ENCODE measurements around the gene MEFV.
"Not testable (repeated sequence)": the region's sequence is repeated elsewhere in the genome, so short reads cannot be mapped to it uniquely, and the experiment has no call there.

Gene MEFV

GRCh38 chr16:3256146-3256865, at the start of gene MEFV:
Gene MEFV (minus strand): TSS chr16:3256633. CDS start chr16:3256587, 46 bp downstream.
- no peak for DNase-seq (ENCODE audit: low read depth in 3 of 3, low spot score in 1 of 3)

- DNase-seq (ENCODE audit: low read depth in 3 of 3, low spot score in 1 of 3): no peak
Measured at GRCh38 chr16:3306078-3306477, 49.6 kb upstream of the MEFV start.

GRCh38 chr16:3305109-3306068, 49.0 kb upstream of the MEFV start, which contains the start of the genes TIGD7 and ZNF75A:
Gene TIGD7 (minus strand): TSS chr16:3305430. CDS start chr16:3300614, 4,816 bp downstream.
Gene ZNF75A (plus strand): TSS chr16:3305497. CDS start chr16:3308429, 2,932 bp downstream.
- DNase-seq (ENCODE audit: low read depth in 3 of 3, low spot score in 1 of 3): peak; percentile 42 to 60 (median 58)

GRCh38 chr16:3304370-3304769, 47.9 kb upstream of the MEFV start:
- DNase-seq (ENCODE audit: low read depth in 3 of 3, low spot score in 1 of 3): no peak

GRCh38 chr16:3295783-3296182, 39.4 kb upstream of the MEFV start:
- no peak for DNase-seq (ENCODE audit: low read depth in 3 of 3, low spot score in 1 of 3)

- DNase-seq (ENCODE audit: low read depth in 3 of 3, low spot score in 1 of 3): no peak
Measured at GRCh38 chr16:3295209-3295608, 38.8 kb upstream of the MEFV start.

GRCh38 chr16:3292604-3293003, 36.2 kb upstream of the MEFV start:
- no peak for DNase-seq (ENCODE audit: low read depth in 3 of 3, low spot score in 1 of 3)

- no peak for DNase-seq (ENCODE audit: low read depth in 3 of 3, low spot score in 1 of 3)
Measured at GRCh38 chr16:3289998-3290673, 33.7 kb upstream of the MEFV start.

GRCh38 chr16:3285131-3285530, 28.7 kb upstream of the MEFV start:
- no peak for DNase-seq (ENCODE audit: low read depth in 3 of 3, low spot score in 1 of 3)

- no peak for DNase-seq (ENCODE audit: low read depth in 3 of 3, low spot score in 1 of 3)
Measured at GRCh38 chr16:3283543-3284447, 27.4 kb upstream of the MEFV start.

GRCh38 chr16:3282730-3283542, 26.5 kb upstream of the MEFV start, which contains the start of gene ZNF263:
Gene ZNF263 (plus strand): TSS chr16:3283491. CDS start chr16:3283819, 328 bp downstream.
- peak; percentile 79 to 86 (median 82) for DNase-seq (ENCODE audit: low read depth in 3 of 3, low spot score in 1 of 3)

- DNase-seq (ENCODE audit: low read depth in 3 of 3, low spot score in 1 of 3): no peak
Measured at GRCh38 chr16:3282103-3282729, 25.8 kb upstream of the MEFV start.

GRCh38 chr16:3281222-3281820, 24.9 kb upstream of the MEFV start:
- no peak for DNase-seq (ENCODE audit: low read depth in 3 of 3, low spot score in 1 of 3)

- no peak for DNase-seq (ENCODE audit: low read depth in 3 of 3, low spot score in 1 of 3)
Measured at GRCh38 chr16:3276679-3277078, 20.2 kb upstream of the MEFV start.

GRCh38 chr16:3274947-3275346, 18.5 kb upstream of the MEFV start:
- no peak for DNase-seq (ENCODE audit: low read depth in 3 of 3, low spot score in 1 of 3)

GRCh38 chr16:3274490-3274889, 18.1 kb upstream of the MEFV start:
- no peak for DNase-seq (ENCODE audit: low read depth in 3 of 3, low spot score in 1 of 3)

- not testable (repeated sequence) for DNase-seq (ENCODE audit: low read depth in 3 of 3, low spot score in 1 of 3)
Measured at GRCh38 chr16:3271281-3271680, 14.8 kb upstream of the MEFV start.

- not testable (repeated sequence) for DNase-seq (ENCODE audit: low read depth in 3 of 3, low spot score in 1 of 3)
Measured at GRCh38 chr16:3270718-3271117, 14.3 kb upstream of the MEFV start.
